ENCODE measurements around the gene EREG.
"Not testable (repeated sequence)": the region's sequence is repeated elsewhere in the genome, so short reads cannot be mapped to it uniquely, and the experiment has no call there.

EREG gene

GRCh38 chr4:74391890-74392475 is 27.0 kb downstream of the EREG start:
- no peak for DNase-seq

GRCh38 chr4:74394476-74395136 is 29.7 kb downstream of the EREG start:
- no peak for DNase-seq

GRCh38 chr4:74395633-74396032 is 30.7 kb downstream of the EREG start:
- DNase-seq = no peak

GRCh38 chr4:74397748-74398426 is 32.9 kb downstream of the EREG start:
- peak; percentile 15 for DNase-seq

- not testable (repeated sequence) for DNase-seq
Measured at GRCh38 chr4:74398894-74399589, 34.1 kb downstream of the EREG start.

- DNase-seq = no peak
Measured at GRCh38 chr4:74400395-74400794, 35.5 kb downstream of the EREG start.

- no peak for DNase-seq
Measured at GRCh38 chr4:74402692-74403456, 37.9 kb downstream of the EREG start.

- no peak for DNase-seq
Measured at GRCh38 chr4:74407891-74408290, 42.9 kb downstream of the EREG start.

- no peak for DNase-seq
Measured at GRCh38 chr4:74408639-74409038, 43.7 kb downstream of the EREG start.

GRCh38 chr4:74410272-74410671 is 45.3 kb downstream of the EREG start:
- DNase-seq = no peak

- no peak for DNase-seq
Measured at GRCh38 chr4:74412225-74412624, 47.3 kb downstream of the EREG start.

GRCh38 chr4:74413265-74413664 is 48.3 kb downstream of the EREG start:
- no peak for DNase-seq

- DNase-seq = no peak
Measured at GRCh38 chr4:74414149-74414809, 49.3 kb downstream of the EREG start.

- no peak for DNase-seq
Measured at GRCh38 chr4:74415602-74416300, 50.8 kb downstream of the EREG start.

GRCh38 chr4:74418063-74418670 is 53.2 kb downstream of the EREG start:
- DNase-seq = no peak

- DNase-seq = no peak
Measured at GRCh38 chr4:74420863-74421262, 55.9 kb downstream of the EREG start.

- no peak for DNase-seq
Measured at GRCh38 chr4:74423104-74423503, 58.2 kb downstream of the EREG start.

- no peak for DNase-seq
Measured at GRCh38 chr4:74424111-74424510, 59.2 kb downstream of the EREG start.

GRCh38 chr4:74426101-74426500 is 61.2 kb downstream of the EREG start:
- DNase-seq = no peak

- no peak for DNase-seq
Measured at GRCh38 chr4:74428276-74428675, 63.3 kb downstream of the EREG start.

- no peak for DNase-seq
Measured at GRCh38 chr4:74431113-74431826, 66.3 kb downstream of the EREG start.
